HG03095 (cell line): ENCODE results near the gene CCN5.
"Not testable (repeated sequence)": the region's sequence is repeated elsewhere in the genome, so short reads cannot be mapped to it uniquely, and the experiment has no call there.

Source experiments
- ATAC-seq: cut with Tn5 transposase; IDR thresholded peaks from one replicate; pipeline ENCODE4 v1.9.1; 2021; ENCODE audit warnings: moderate library complexity; ENCODE audit not compliant: unreplicated experiment

CCN5 gene

DNA sequence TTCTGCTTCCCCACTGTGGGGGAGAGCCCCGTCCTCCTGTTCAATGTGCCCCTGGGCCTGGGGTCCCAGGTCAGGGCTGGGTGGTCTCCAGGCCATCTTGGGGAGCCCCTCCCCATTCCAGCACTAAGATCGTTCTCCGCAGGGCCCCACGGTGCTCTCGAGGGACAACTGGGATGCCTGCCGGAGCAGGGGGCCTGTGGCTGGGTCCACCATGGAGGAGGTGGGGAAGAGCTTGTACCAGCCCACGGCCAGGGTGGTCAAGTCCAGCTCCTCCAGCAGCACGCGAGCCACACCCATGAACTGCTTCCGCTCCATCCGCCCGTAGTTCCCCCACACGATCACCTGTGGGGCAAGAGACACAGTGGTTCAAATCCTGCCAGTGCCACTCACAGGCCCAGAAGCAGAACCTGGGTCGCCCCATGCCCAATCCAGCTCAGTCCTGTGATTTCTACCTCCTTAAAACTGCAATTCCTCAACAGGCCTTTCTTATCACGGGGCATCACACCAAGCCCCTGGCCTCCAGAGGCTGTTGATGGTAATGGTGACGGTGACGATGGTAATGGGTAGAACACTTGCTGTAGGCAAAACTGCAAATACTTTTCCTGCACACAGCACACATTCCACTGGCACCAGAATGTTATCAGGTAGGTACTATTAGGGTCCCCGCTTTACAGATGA is 41.0 kb downstream of the CCN5 start:
- no peak for ATAC-seq

DNA sequence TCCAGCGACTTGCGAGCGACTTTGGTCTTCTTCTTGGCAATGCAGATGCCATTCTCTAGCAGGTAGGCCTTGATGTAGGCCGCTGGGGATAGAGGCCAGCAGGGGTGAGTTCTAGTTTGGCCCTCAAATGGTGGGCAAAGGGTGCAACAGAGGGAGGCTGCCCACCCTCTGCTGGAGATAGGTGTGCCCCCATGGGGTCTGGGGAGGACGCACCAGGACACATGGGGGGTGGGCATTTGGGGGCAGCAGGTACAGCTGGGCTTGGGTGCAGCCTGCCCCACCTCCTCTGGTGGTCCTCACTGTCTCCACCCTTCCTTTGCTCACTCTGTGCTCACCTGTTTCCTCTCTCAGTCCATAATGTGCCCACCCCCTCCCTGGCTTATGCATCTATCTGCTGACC is 41.8 kb downstream of the CCN5 start:
- ATAC-seq, result no peak

DNA sequence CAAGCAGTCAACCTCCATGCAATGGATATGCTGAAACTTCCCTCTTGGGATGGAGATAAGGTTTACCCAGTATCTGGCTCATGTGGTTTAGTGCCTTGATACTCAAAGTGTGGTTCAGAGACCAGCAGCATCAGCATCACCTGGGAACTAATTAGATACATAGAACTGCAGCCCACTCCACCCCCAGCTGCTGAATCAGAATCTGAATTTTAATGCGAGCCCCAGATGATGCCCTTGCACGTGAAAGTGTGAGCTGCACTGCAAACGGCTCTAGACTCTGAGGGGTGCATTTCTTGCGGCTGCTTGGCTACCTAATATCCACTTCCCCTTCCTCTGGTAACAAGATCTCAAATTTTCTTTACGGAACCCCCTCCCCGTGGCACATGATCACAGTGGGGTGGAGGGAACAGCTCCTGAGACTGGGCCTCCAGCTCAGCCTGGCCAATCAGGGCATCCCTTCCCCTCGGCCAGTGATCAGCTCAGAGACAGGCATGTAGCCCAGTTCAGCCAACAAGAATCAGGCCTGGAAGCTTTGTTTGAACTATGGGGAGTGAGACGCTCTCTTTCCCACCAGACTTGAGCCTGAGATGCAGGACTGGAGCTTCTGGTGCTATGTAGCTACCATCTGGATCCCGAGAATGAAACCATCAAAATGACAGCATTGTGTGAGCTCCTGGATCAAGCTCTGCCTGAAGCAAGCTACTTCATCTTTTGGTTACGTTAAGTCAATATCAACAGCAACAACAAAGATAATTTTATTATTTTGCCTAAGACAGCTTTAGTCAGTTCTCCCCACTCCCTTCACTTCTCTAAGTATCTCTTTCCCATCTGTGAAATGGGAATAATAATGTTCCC is 43.3 kb downstream of the CCN5 start:
- no peak for ATAC-seq

DNA sequence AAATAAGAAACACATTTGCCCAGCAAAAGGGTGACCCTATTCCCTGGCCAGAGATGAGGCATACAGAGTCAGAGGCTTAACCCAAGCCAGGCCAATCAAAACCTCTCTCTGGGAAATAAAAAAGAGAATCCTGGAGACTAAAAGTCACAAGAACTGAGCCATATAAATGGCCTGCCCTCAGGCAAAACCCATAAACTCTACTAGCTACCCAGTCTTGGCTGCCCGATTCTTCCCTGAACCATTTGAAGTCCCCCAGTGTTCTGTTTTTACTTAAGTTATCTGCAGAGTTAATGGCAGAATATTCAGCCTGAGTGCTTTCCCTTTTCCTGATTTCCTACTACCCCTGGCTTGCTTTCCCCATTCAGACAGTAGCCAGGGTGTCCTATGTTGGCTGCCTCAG is 44.4 kb downstream of the CCN5 start:
- no peak for ATAC-seq

DNA sequence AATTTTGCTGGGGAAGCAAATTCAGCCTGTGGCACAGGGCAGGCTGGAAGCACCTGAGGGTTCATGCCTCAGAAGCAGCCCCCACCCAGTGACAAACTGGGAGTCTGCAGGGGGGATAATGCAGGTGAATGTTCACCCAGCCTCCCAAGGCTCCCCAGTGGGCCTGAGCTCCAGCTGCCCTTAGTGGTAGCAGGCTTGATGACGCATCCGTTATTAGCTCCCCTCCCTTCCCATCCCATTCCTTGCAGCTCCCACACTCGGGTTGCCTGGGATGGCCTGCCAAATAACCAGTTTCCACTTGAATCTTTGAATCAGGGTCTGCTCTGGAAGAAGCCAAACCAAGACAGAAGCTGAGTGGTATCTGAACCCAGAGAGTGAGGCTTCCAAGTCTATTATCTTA is 46.3 kb downstream of the CCN5 start:
- ATAC-seq, result no peak

DNA sequence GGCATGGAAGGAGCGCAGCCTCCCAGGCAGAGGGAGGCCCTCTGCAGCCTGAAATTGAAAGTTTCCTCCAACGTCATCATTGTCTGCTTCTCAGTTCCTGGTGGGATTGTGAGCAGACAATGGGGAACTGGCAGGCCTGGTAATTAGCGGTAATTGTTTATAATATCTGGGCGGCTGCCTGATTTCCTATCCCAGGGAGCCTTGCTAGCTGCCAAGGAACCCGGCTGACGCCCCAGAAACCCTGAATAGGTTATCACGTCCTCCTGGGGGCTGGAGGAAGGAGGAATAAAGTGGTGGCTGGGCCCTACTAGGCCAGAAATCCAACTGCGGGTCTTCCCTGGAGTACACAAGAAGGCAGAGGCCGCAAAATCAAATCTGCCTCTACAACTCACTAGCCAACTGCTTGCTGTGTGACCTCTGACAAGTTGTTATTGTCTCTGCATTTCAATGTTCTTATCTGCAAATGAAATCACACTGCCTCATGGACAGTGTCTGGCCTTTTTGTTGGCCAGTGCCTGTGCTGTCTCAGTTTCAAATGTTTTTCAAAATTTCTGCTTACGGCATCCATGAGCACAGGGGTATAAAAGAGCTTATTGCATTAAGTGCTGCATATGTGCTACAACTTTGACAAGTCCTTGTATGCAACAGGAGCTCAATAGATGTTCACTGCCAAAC is 47.4 kb downstream of the CCN5 start:
- no peak for ATAC-seq

DNA sequence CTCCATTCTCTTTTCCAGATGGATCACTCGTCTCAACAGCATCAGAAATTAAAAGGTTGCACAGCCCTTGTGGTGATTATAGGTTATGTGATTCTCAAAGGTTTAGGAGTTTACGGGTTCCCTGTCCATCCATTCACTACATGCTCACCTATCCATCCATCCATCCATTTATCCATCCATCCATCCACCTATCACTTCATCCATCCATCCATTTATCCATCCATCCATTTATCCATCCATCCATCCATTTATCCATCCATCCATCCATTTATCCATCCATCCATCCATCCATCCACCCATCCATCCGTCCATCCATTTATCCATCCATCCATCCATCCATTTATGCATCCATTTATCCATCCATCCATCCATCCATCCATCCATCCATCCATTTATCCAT is 48.6 kb downstream of the CCN5 start:
- not testable (repeated sequence) for ATAC-seq

DNA sequence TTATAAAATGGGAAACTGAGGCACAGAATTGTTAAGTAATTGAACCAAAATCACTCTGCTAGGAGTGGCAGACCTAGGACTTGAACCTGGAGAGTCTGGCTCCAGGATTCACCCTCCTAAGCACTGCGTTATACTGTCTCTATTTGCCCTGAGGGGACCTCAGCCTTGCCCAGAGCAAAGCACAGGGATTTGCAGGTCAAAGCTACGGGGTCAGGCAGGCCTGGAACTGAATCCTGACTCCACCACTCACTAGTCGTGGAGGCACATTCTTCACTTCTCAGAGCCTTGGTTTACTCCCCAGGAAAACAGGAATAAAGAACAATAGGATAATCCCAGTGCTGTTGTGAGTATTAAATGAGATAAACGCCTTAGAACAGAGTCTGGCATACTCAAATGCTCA is 49.9 kb downstream of the CCN5 start:
- no peak for ATAC-seq

DNA sequence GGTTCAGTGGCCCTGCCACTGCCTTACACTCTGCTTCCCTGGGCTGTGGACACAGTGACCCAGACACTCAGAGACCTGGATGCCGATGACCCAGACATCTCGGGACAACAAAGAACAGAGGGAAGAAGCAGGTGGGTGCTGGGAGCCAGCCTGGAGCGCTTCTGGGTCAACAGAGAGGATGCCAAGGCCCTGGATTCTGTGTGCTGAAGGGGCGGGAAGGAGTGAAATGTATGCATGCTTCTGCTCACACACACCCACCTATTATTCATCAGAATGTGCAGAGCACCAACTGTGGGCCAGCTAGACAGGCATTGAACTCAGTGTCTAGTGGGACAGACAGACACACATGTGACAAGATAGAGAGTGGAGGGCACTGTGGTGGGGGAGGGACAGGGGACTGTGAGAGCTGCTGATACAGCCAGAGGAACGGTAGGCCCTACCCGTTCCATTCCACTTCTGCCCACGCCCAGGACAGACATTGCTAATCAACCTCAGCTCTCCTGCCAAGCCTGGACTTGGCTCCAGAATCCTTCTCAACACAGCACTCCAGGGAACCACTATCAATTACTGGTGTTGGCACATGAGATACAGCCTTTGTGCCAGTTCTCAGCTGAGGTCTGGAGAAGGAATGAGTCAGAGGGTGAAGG is 50.7 kb downstream of the CCN5 start:
- no peak for ATAC-seq

DNA sequence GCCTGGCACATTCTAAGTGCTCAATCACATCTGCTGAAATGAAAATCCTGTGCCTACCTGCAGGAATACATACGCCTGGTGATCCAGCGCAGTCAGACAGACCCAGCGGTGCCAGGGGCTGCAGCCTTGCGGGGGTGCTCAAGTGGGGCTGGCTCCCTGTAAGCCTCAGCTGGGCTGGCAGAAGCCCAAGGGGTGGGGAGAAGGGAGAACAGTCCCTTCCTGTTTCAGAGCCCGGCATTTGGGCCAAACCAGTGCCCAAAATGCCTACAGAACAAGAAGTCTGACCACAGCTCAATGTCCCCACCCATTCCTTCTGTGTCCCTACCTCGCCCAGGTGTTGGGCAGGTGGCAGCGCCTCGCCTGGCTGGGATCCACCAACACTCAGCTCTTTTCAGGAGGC is 53.1 kb downstream of the CCN5 start:
- ATAC-seq, result no peak

DNA sequence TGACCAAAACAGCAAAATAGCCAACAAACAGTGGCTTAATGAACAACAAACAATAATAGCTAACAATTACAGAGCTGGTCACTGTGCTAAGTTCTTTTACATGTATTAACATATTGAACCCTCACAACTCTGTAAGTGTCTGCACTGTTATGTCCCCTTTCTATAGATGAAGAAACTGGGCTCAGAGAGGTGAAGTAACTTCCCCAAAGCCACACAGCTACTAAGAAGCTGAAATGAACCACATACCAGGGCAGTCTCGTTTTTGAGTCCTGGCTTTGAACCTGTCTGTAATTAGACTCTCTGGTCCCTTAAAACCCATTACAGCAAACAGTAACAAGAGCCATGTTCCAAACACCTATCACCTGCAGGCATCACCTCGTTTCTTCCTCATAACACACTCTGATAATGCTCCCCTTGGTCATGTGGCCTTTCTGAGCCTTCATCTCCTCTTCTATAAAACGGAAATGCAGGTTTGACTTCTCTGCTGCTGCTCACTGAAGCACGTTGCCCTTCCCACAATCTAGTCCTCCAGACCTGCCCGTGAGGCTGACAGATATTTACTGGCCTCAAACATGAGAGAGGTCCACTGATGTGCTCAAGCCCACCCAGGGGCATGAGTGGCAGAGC is 53.8 kb downstream of the CCN5 start:
- no peak for ATAC-seq

DNA sequence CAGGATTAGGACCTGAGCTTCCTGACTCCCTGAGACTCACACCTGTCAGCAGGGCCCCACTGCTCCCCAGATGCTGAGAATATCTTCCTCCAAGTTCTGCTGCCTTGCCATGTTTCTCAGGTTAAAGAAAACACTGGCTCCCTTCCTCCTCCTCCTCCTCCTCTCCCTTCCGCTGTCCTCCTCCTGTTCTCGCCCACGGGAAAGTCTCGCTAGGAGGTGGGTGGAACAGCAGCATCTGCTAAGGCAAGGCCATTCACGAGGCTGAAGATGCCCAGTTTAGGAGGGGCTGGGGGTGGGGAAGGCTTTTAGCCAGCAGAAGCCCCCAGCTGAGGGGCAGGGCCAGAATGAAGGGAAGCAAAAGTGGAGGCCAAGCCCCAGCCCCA is 54.3 kb downstream of the CCN5 start:
- ATAC-seq, result no peak

DNA sequence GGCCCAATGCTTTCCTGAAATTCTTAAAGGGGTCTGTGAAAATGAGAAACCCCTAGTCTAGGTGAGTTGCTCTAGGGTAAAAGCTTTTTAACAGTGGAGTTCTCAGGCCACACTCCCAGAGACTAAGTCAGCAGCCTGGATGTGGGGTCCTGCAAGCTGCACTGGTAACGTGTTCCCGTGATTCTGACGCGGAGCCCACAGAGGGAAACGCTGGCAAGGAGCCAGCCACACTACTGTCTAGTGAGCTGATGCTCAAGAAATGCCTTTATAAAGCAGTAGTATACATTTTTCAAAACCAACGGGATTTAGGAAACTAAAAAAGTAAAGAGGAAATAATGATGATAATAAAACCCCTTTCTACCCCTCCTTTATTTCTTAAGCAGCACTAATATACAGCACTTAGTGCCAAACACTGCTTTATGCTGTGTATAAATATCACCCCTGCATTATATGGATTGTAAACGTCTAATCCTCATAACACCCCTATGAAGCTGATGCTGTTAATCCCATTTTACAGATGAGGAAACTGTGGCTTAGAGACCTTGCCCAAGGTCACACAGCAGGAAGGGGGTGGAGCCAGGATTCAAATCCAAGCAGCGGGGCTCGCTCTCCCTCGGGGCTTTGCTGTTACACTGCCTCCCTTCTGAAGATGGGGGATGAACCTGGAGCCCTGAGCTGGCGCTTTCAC is 55.5 kb downstream of the CCN5 start:
- no peak for ATAC-seq

DNA sequence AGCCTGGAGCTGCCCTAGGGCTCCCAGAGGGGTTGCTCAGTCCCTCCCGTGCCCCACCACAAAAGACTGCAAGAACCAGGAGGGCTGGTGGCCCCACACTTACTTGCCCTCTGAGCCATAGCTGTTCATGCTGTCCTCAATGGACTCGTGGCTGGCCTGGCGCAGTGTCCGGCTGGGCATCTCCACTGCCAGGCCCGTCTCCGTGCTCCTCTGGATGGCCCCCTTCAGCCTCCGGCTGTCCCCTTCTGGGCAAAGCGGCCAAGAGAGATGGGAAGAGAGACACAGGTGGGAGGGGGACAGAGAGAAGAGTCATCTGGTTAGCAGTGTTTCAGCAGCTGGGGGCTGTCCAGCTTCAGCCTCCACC is 56.0 kb downstream of the CCN5 start:
- no peak for ATAC-seq

DNA sequence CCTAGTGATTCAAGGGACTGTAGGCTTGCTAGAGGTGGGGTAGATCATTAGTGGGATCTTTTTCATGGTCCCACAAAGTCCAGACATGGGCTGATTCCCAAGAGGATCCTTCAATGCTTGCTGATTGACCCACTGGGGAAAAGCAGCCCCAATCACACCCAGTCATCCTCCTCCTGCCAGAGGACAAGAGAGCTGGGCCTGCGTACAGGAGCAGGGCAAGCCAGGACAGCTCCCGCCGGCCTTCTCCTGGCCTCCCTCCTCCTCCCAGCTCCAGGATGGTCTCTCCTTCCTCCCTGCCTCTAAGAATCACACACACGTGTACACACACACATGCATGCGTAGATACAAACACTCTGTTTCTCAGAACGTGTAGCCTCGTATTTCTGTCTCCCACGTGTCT is 57.5 kb downstream of the CCN5 start:
- ATAC-seq, result no peak

DNA sequence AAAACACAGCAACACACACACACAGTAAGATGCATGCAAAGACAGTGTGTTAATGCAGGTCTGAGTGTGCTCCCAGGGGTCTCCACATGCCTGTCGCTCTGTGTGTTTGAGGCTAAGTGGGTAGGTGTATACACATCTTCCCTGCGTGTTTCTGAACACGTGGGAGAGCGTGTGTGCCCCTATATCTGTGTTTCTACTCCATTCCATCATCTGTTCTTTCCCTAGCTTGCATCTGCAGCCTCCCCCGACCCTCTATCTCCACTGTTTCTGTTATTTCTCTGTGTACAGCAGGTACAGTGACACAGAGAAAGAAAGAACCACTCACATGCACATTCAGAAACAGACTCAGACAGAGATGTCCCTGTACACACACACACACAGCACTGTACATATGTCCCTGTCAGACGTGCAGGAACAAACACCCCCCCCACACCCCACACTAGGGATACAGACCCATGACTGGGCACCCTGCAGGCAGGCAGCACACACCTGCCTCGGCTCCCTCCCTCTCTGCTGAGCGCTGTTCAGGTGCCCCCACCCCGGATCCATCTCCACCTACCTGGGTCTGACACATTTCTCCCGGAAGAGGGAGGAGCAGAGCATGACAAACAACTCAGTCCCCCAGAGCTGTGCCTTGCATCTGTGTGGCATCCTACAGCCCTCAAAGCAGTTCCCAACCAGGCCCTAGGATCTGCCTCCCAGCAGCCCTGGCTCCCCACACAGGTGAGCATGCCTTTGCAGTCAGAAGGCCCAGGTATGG is 58.1 kb downstream of the CCN5 start:
- no peak for ATAC-seq

DNA sequence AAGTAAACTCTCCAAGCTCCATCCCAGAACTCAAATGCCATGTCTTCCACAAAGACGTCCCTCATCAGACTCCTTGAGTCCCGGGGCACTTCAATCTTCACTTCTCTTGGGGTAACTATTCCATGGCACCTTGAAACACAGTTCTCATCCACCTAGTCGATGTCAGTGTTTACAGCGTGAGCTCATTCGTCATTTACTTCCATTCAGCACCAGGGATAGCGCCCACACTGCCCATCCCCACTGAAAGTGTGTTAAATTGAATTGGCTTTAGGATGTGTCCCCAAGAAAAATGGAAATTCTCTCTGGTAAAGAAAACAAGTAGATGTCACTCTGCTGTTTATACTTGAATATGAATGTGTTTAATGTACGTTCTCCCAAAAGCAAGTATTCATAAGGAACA is 61.8 kb downstream of the CCN5 start:
- no peak for ATAC-seq
